SHP77 (cell line): ENCODE results near the gene CRYBG2.

Source experiments
- DNase-seq, 2 experiments: peaks; one replicate each; lab custom pipeline; 2025; lab: John Stamatoyannopoulos, UW

Gene CRYBG2

GRCh38 chr1:26280333-26281042 is 73.4 kb downstream of the CRYBG2 start:
- no peak for DNase-seq

GRCh38 chr1:26279456-26280332 is 74.2 kb downstream of the CRYBG2 start, which contains the start of gene SH3BGRL3:
Gene SH3BGRL3 (plus strand): TSS chr1:26280086. CDS start chr1:26280156, 70 bp downstream.
- peak; percentile 71 to 79 for DNase-seq

GRCh38 chr1:26278724-26279455 is 75.0 kb downstream of the CRYBG2 start:
- DNase-seq: no peak

GRCh38 chr1:26278303-26278702 is 75.6 kb downstream of the CRYBG2 start:
- no peak for DNase-seq

GRCh38 chr1:26277719-26278118 is 76.2 kb downstream of the CRYBG2 start:
- no peak for DNase-seq

GRCh38 chr1:26277261-26277661 is 76.7 kb downstream of the CRYBG2 start:
- no peak for DNase-seq

GRCh38 chr1:26276432-26276838 is 77.5 kb downstream of the CRYBG2 start:
- DNase-seq: no peak

- peak; percentile 31 to 41 for DNase-seq
These were observed 78.1 kb downstream of the CRYBG2 start for GRCh38 chr1:26275580-26276431.

- DNase-seq: no peak
These were observed 79.0 kb downstream of the CRYBG2 start for GRCh38 chr1:26274801-26275425.
